Bronchial epithelial cell (primary cell): Measurements from ENCODE around the gene PIR. TPM values are rescaled to one million over a fixed set of nuclear protein-coding genes. Genes with fewer than 3 reads are reported as not detected.

Experiments
- DNase-seq: peaks from one replicate; pipeline ENCODE4 v3.0.0-alpha.2; 2010; ENCODE audit warnings: low read depth
- FAIRE-seq: peaks from 2 replicates; lab custom pipeline; 2011; peaks lifted over from hg19 to GRCh38; lab: Jason Lieb, UNC
- H3K27me3 ChIP-seq: 2 replicates; pipeline ENCODE4 v1.5.1; 2011; ENCODE audit warnings: low read length; ENCODE audit not compliant: control insufficient read depth, insufficient read depth
- H3K36me3 ChIP-seq: 2 replicates; pipeline ENCODE4 v1.5.1; 2011; ENCODE audit warnings: low read length; ENCODE audit not compliant: control insufficient read depth, insufficient read depth
- H3K4me3 ChIP-seq: 2 replicates; pipeline ENCODE4 v1.5.1; 2011; ENCODE audit warnings: mild to moderate bottlenecking, low read depth, low read length, control low read depth
- total RNA-seq: library from RNA; depleted of rRNA; stranded (reverse); fragments of >200 nt; gene quantifications from 2 replicates; pipeline ENCODE4 v1.2.1, GENCODE V29; 2014
- TF ChIP-seq, protein P1 (sequence below): IDR thresholded peaks from 2 replicates; pipeline ENCODE4 v1.5.1; 2011; ENCODE audit warnings: mild to moderate bottlenecking, moderate library complexity, low read length, control low read depth, inconsistent platforms; ENCODE audit not compliant: insufficient read depth, severe bottlenecking

The PIR gene
- total RNA-seq, 1 donor from 2014 or later: 23.7 TPM

DNA sequence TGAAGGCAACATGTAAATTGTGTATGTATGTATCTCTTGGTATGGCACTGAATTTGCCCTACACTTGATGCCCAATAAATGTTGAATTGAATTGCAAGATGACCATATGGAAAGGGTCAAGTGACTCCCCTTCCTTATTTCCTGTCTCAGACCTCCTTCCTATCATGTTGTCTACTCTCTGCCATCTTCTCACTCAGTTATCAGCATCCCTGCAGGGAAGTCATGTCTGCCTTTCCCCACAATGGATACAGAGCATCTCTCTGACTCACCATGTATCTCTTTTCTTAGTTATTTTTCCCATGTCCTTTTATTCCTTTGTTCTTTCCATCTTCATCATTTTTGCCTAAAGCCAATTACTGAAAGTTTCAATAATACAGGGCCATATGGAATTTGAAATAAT, 30.0 kb upstream of the PIR start:
- TF ChIP-seq, protein P1, sequence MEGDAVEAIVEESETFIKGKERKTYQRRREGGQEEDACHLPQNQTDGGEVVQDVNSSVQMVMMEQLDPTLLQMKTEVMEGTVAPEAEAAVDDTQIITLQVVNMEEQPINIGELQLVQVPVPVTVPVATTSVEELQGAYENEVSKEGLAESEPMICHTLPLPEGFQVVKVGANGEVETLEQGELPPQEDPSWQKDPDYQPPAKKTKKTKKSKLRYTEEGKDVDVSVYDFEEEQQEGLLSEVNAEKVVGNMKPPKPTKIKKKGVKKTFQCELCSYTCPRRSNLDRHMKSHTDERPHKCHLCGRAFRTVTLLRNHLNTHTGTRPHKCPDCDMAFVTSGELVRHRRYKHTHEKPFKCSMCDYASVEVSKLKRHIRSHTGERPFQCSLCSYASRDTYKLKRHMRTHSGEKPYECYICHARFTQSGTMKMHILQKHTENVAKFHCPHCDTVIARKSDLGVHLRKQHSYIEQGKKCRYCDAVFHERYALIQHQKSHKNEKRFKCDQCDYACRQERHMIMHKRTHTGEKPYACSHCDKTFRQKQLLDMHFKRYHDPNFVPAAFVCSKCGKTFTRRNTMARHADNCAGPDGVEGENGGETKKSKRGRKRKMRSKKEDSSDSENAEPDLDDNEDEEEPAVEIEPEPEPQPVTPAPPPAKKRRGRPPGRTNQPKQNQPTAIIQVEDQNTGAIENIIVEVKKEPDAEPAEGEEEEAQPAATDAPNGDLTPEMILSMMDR: no peak
- no peak overlapping the region for H3K4me3 ChIP-seq
- no peaks in the 10 kb centered on the region for H3K27me3 ChIP-seq
- H3K36me3 ChIP-seq: no peaks in the 10 kb centered on the region
- no peak for DNase-seq
- FAIRE-seq: no peak

DNA sequence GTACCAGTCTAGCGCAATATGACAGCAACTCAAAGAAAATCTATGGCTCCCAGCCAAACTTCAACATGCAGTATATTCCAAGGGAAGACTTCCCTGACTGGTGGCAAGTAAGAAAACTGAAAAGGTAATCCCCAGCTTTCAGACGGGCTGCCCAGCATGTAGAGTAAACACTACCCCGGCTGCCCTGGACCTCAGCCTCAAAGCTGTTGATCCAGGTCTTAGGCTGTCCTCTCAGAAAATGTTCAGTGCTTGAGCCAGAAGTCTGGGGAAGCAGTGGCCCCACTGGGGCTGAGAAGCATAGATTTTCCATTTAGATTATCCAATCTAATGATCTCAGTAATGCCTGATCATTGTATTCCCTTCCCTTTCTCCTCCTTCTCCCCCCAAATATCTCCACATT, 29.3 kb upstream of the PIR start:
- H3K27me3 ChIP-seq: no peaks in the 10 kb centered on the region
- H3K4me3 ChIP-seq: no peak overlapping the region
- FAIRE-seq (no peak), DNase-seq (no peak)
- no peaks in the 10 kb centered on the region for H3K36me3 ChIP-seq
- TF ChIP-seq, protein P1: no peak

DNA sequence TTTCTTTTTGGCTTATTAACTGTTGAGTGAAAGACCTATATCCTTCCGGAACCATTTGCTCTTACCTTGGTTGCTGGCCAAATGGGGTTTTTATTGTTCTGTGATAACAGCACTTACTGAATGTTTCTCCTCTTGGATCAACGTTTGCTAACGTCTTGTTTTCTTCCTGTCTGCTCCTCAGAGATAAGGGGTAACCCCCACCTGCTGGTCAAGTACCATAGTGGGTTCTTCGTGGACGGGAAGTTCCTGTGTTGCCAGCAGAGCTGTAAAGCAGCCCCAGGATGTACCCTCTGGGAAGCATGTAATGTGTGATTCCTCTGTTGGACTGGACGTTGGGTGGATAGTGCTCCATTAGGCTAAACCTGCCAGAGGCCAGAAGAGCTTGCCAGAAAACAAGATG, 22.8 kb upstream of the PIR start:
- DNase-seq (no peak), FAIRE-seq (no peak)
- Histone ChIP-seq H3K36me3 (no peaks in the 10 kb centered on the region), H3K27me3 (no peaks in the 10 kb centered on the region), H3K4me3 (no peak overlapping the region)
- TF ChIP-seq, protein P1: no peak

DNA sequence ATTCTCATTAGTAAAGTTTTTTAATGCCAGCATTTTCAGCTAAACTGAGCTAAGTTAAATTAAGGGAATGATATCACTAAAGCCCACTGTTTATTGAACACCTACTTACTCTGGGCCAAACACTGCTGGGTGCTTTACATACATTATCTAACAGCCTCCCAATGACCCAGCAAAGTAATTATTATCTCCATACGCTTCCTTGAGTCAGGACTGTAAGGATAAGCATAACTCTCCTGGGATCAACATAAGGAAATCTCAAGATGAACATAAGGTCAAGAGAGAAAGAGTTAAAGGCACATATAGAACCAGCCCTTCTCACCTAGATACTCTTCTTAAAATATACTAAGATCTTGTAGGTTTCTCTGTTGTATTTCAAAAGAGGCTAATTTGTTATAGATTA, 21.1 kb upstream of the PIR start:
- TF ChIP-seq, protein P1: no peak
- Histone ChIP-seq H3K4me3 (no peak overlapping the region), H3K27me3 (no peaks in the 10 kb centered on the region), H3K36me3 (no peaks in the 10 kb centered on the region)
- DNase-seq (no peak), FAIRE-seq (no peak)

DNA sequence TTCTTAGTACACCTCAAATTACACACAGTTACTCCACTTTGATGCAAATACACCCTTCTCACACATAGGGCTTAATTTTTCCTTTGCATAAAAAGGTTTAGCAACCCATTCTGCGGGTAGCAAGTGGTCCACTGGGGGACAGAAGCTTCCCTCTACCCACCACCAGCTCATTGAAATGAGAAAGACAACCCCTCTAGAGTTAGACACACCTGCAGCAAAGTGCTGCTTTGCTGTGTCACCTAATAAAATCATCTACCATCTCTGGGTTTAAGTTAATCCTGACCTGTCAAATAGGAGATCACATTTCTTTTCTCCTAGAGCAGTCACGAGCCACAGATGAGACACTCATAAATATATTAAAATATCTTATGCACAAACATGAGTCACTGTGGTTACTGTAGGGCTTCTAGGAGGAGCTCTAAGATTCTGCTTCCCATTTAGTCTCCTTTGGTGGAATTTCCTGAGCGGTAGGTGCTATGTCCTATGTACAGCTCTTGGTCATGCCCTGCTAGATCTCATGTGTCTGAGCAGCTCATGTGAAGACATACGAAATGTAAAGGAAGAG, 19.4 kb upstream of the PIR start:
- Histone ChIP-seq H3K4me3 (no peak overlapping the region), H3K36me3 (no peaks in the 10 kb centered on the region), H3K27me3 (no peaks in the 10 kb centered on the region)
- TF ChIP-seq, protein P1: no peak
- FAIRE-seq (no peak), DNase-seq (peak; percentile 69)

DNA sequence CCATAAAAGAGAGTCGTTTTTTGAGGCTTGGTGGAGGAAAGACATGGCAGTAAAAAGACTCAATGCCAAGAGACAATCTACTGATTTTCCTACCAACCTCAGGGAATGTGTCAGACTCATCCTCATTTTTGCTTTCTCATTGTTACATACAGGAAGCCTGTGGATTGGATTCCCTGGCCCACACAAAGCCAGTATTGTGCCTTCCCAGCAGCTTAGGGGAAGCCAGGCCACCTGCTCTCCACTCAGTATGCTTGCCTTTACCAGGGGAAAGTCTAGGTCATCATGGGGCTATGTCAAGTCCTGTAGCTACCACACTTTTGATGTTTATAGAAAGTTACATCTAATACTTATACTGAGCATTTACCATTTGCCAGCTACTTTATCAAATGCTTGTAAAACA, 18.4 kb upstream of the PIR start:
- FAIRE-seq: no peak
- TF ChIP-seq, protein P1: no peak
- DNase-seq: no peak
- Histone ChIP-seq H3K4me3 (no peak overlapping the region), H3K36me3 (no peaks in the 10 kb centered on the region), H3K27me3 (no peaks in the 10 kb centered on the region)
